HG02642 (cell line): Measurements from ENCODE around the gene TENT4A.
"Not testable (repeated sequence)": the region's sequence is repeated elsewhere in the genome, so short reads cannot be mapped to it uniquely, and the experiment has no call there.

Experiments
- ATAC-seq: cut with Tn5 transposase; IDR thresholded peaks from one replicate; pipeline ENCODE4 v1.9.1; 2021; ENCODE audit warnings: mild to moderate bottlenecking; ENCODE audit not compliant: unreplicated experiment, poor library complexity

TENT4A gene

GRCh38 chr5:6762697-6763096 lies 49.5 kb downstream of the TENT4A start:
- no peak for ATAC-seq

DNA sequence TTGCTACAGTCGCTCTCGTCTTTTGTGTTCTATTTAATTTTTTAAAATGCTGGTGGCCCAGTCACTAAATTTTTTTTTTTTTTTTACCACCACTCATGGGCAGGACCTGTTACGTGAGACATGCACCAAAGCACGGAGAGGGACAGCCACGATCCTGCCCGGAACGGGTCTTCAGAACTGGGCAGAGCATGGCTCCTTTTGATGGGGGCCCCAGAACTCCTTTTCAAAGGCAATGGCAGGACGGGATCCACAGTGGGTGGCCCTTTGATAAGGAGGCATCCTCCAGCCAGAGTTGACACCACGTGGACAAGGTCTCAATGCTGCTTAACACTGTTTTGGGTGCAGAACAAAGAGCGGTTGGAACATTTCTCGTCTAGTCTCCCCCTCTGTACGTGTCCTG lies 50.0 kb downstream of the TENT4A start:
- ATAC-seq = no peak

- ATAC-seq = peak; percentile 87
Observed at GRCh38 chr5:6765612-6766525, 52.6 kb downstream of the TENT4A start.

DNA sequence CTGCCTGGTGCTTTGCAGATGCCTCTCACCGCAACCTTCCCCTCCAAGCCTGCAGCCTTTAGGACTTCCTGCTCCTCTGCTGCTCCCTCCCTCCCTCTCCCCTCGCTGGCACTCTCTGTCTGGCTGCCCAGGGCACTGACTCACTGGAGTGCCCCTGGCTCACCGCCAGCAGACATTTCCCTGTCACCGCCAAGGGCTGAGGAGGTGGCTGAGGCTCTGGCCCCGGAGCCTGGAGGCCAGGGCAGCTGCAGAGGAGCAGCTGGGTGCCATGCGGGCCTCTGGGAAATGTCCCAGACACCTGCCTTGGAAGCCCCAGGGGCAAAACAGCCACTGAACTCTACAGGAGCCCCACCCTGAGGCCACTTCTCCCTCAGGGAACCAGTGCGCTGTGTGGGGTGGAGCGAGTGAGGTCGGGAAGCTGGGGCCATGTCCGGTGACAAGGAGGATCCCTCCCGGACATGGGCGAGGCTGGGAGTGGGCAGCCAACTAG lies 53.4 kb downstream of the TENT4A start:
- ATAC-seq = no peak

- no peak for ATAC-seq
Observed at GRCh38 chr5:6767481-6768063, 54.3 kb downstream of the TENT4A start.

GRCh38 chr5:6768590-6769230 lies 55.5 kb downstream of the TENT4A start:
- no peak for ATAC-seq

DNA sequence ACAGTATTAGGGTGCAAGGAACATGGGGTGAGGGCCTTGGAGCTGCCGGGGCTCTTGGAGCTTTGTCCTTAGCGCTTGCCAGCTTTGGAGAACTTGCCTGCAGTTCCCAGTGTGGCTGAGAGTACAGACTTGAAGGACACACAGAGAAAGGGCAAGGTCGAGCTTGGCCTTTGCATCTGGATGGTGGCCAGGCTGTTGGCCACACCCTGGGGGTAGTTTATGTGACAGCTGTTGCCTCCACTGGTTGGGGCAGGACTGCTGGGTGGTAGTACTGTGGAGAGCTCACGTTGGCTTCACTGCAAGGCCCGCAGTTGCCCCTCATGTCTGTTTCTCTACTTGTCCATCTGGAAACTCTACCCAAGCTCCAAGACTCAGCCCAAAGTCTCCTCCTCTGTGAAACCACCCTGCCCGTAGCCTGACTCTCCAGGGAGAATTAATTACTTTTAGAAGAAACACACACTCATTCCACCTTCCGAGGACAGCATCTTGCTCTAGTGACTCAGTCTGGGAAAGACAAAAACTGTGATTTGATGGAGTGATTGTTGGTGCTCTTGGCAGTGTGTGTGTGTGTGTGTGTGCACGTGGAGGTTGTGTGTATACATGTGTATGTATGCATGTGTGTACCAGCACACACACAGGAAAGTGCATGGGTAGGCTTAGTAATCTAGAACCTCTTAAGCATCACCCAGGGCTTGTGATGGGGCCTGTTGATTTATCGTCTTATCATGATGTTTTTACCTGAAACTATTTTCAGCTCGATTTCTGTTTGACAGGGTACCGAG lies 57.8 kb downstream of the TENT4A start:
- ATAC-seq = no peak

GRCh38 chr5:6772886-6773285 lies 59.7 kb downstream of the TENT4A start:
- ATAC-seq = no peak

- ATAC-seq = no peak
Observed at GRCh38 chr5:6773342-6774035, 60.3 kb downstream of the TENT4A start.

- not testable (repeated sequence) for ATAC-seq
Observed at GRCh38 chr5:6774207-6774606, 61.0 kb downstream of the TENT4A start.

GRCh38 chr5:6774721-6775204 lies 61.5 kb downstream of the TENT4A start:
- no peak for ATAC-seq

DNA sequence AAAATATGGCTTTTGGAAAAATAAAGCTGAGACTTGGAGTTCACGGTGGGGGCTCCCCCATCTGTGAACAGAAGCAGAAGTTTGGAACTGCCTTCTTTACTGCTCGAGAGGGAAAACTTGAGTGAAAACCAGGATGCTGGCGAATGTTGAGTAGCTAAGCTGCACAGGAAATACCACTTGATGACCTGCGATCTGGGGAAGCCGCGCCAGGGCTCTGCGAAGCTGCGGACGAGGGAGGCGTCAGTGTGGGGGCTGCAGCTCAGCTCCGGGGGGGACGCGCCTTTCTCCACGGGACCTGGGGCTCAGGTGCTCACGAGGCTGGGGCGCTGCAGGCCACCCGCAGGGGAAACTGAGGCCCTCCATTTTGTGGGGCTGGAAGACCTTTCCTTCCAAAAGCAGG lies 62.3 kb downstream of the TENT4A start:
- ATAC-seq = no peak

DNA sequence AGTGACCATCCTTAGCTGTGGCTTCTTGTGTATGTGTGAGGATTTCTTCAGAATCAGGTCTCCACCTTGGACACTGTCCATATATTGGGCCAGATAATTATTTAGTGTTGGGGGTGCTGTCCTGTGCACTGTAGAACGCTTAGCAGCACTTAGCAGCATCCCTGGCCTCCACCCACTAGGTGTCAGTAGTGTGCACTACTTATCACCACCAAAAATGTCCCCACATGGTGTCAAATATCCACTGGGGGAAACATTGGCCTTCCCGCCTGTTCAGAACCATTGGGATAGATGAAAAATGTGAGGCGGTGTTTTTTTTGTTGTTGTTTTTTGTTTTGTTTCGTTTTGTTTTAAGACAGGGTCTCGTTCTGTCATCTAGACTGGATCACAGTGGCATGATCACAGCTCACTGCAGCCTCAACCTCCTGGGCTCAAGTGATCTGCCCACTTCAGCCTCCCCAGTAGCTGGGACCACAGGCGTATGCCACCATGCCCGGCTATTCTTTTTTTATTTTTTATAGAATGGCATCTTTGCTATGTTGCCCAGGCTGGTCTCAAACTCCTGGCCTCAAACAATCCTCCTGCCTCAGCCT lies 67.7 kb downstream of the TENT4A start:
- peak; percentile 87 for ATAC-seq

DNA sequence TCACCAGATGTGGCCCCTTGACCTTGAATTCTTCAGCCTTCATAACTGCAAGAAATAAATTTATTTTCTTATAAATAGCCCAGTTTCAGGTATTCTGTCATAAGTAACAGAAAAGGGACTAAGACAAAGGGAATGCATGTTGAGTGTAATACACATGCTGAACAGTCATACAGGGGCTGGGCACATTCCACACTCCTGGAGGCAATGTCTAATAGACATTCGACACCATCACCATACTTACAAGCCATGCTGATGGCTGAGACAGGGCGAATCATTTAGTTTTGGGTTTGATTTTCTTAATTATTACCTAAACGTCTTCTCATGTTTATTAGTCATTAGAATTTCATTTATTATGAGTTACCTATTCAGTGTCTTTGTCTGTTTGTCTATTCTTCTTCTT lies 68.5 kb downstream of the TENT4A start:
- no peak for ATAC-seq

DNA sequence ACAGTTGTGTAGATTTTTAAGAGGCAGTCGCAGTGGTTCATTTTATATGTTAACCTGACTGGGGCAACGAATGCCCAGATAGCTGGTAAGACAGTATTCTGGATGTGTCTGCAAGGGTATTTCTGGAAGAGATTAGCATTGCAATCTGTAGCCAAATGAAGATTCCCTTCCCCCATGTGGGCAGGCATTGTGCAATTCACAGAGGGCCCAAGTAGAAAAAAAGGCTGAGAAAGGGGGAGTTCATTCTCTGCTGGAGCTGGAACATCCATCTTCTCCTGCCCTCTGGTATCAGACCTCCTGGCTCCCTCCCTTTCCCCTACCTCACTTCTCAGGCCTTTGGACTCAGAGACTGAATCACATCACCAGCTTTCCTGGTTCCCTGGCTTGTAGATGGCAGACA lies 70.6 kb downstream of the TENT4A start:
- no peak for ATAC-seq

- no peak for ATAC-seq
Observed at GRCh38 chr5:6784481-6784880, 71.2 kb downstream of the TENT4A start.

- ATAC-seq = no peak
Observed at GRCh38 chr5:6785161-6785860, 72.1 kb downstream of the TENT4A start.

DNA sequence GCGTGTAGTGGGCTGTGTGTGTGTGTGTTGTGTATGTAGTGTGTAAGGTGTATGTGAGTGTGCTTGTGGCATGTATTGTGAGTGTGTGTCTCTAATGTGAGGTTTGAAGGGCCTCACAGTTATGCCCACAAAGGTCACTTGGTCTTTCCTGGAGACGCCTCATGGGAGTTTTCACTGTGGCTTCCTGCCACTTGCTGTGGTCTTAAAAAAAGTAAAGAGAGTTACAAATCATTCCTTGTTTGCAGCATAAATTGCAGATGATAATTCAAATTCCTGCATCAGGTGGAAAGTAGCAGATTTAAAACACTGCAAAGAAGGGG lies 72.6 kb downstream of the TENT4A start:
- ATAC-seq = no peak
